ENCODE results near the gene FAM168A. TPM values are rescaled to one million over a fixed set of nuclear protein-coding genes. Genes with fewer than 3 reads are reported as not detected.

FAM168A gene
- total and polyA plus RNA-seq, 2 of the 8 experiments (the other 6 are each of a cell fraction or from before 2014, with no cell fraction given), result 17.1 to 21.6 TPM

- TF ChIP-seq CHD2 (IDR thresholded peaks at IDR 0.05; ENCODE audit: low read length), result no peak
- TF ChIP-seq CHD7 (IDR thresholded peaks at IDR 0.05; ENCODE audit: insufficient replicate concordance, low read length), result no peak
Measured at GRCh38 chr11:73415854-73416615, 181.9 kb downstream of the FAM168A start (continued).

All from H1 (cell line).